NCI-H1436 treated with DMSO at 0.1 percent for 48 hours (cell line): ENCODE results near the gene SIGLEC11.
"Not testable (repeated sequence)": the region's sequence is repeated elsewhere in the genome, so short reads cannot be mapped to it uniquely, and the experiment has no call there.

Source experiments
- DNase-seq: peaks from one replicate; lab custom pipeline; 2025; lab: John Stamatoyannopoulos, UW

Gene SIGLEC11

DNA sequence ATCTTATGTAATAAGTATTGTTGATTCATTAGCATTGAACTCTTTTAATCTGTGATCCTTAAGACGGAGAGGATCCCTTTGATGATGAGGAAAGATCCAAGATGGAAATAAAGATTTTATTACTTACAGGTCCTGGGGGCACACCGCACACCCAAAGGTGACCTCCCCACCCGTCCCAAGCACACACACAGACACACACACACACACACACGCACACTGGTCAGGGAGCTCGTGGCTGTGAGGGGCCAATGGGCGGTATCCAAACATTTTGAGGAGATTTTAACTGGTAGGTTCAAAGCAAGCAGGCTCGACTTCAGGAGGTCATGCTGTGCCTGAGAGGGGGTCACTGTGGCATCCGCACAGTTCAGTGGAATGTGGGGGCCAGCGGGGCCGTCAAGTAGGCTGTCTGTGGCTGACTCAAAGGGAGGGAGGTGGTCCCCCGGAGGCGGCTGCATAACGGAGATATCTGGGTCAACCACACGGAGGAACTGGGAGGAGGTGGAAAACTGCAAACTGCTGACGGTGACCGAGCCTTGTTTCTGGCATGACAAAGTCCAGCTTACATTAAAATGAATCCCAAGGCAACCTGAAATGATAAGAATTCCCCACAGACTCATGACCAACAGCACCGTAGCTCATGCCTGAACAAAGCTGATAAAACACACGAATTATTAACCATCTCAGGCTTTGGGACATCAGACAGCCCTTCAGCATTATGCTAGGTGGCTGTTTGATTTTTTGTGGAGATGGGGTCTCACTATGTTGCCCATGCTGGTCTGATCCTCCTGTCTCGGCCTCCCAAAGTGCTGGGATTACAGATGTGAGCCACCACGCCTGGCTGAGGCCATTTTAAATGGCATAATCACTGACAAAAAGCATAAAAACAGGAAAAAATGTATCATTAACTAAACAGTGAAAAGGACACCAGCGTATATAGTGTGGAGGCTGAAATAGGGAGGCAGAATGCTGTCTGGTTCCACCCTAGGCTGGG lies 20.9 kb upstream of the SIGLEC11 start:
- no peak for DNase-seq

DNA sequence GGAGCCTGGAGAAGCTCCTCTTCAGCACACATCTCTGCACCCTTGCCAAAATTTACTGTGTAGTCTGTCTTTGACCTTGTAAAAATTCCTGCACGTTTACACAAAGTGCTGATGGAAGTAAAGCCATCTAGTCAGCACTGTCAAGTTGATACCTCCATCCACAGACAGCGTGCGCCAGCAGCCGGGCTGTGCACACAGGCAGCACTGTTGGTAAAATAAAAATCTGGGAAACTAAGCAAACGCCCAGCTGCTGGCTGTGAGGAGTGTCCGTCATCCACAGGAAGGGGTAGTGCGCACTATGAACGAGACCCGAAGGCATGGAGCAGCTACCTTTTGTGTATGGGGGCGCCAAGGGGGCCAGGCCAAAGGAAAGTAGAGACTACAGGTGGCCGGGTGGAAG lies 17.4 kb upstream of the SIGLEC11 start:
- no peak for DNase-seq

DNA sequence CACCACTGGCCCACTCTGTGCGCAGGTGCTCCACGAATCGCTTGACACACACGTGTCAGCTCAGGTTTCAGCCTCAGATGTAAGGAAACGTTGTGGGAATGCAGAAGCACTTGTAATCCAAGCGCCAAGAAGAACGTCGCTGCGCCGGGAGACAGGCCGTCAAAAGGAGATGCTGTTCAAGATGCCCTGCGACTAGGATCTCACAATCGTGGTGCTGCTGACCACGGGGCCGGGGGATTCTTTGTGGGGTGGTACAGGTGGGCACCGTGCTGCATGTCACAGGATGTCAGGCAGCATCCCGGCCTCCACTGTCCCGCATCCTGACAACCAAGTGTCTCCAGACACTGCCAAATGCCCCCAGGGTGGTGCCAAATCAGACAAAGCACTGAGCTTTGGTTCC lies 16.9 kb upstream of the SIGLEC11 start:
- DNase-seq: no peak

DNA sequence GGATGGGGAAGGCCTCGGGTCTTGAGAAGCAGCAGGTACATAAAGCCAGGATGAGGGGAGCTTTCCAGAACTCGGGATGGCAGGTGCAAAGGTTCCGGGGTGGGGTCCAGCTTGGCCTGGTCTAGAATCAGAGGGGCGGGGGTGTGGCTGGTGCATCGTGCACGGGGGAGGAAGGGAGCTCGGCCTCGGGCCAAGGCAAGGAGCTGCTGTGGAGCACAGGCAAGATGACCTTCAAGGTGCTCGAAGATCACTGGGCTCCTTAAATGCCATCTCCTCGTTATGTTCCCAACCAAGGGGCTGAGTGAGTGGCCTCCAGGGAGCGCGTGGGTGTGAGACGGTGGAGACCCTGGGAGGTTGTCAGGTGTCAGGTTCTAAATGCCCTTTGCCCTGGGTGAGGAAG lies 16.1 kb upstream of the SIGLEC11 start:
- no peak for DNase-seq

DNA sequence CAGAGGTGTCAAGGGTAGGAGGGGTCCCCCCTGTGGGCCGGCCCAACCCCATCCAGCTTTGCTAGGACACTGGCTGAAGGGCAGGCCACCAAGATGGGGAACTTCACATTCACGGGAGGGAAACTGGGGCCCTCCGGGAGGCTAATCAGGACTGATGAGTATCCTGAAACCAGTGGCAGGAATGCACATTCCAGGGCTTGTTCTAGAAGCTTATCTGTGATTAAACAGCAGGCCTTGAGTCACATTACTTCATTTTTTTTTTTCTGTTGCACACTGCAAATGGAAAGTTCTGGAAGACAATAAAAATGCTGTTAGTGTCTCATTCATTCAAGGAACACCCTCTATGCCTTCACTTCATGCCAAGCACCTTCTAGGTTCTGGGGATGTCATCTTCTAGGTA lies 15.5 kb upstream of the SIGLEC11 start:
- no peak for DNase-seq

DNA sequence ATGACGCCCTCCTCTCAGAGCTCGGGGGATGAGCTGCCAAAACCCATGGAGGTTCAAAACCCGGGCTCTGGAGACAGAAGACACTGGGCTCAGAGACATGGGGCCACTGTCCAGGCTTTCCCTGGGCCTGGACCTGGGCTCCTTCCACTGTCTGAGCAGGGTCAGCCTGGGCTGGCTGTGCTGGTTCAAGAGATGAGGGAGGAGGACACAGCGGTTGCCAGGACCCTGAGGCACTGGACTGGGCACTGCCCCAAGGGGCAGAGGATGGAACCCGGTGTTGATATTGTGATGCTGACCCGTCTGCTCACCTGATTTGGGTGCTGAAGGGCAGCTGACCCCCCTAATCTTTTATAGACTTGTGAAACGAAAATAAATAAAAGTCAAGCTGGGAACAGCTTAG lies 14.1 kb upstream of the SIGLEC11 start:
- no peak for DNase-seq

DNA sequence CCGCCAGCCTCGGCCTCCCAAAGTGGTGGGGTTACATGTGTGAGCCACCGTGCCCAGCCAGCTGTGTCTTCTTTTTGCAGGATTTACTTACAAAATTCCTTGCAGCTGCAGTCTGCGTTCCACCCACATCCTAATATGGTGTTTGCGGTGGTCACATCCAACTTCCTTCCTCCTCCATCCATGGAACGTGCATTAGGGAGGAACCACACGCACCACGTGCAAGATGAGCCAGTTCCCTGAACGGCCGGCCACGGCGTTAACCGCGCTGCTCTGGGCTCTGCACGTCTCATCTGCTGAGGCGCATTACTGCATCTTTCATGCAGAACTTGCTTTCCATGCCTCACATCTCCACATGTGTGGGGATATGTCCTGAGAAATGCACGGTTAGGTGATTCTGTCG lies 13.0 kb upstream of the SIGLEC11 start:
- DNase-seq: no peak

DNA sequence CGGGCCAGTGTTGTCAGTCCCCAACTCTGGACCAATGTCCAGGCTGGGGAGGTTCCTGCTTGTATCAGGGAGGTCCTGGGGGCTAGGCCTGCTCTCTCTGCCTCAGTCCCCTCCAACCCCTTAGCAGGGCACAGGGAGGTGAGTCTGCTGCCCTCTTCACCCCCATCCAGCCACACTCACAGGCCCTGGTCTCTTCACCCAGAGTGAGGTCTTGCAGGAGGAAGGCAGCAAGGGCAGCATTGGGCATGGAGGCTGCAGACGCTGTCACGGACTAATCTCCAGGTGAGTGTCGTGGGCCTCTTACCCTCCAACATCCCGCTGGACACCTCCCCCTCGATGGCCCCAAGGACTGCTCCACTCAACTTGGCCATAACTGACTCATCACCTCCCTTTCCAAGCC lies 11.9 kb upstream of the SIGLEC11 start:
- DNase-seq: no peak

DNA sequence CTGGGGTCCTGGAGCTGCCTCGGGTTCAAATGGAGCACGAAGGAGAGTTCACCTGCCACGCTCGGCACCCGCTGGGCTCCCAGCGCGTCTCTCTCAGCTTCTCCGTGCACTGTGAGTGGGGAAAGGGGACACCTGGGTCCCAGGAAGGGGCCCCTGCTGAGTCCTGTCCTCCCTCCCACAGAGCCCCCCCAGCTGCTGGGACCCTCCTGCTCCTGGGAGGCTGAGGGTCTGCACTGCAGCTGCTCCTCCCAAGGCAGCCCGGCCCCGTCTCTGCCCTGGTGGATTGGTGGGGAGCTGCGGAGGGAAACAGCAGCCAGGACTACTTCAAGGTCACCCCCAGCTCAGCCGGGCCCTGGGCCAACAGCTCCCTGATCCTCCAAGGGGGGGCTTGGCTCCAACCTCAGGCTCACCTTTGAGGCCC lies 11.0 kb upstream of the SIGLEC11 start:
- no peak for DNase-seq

DNA sequence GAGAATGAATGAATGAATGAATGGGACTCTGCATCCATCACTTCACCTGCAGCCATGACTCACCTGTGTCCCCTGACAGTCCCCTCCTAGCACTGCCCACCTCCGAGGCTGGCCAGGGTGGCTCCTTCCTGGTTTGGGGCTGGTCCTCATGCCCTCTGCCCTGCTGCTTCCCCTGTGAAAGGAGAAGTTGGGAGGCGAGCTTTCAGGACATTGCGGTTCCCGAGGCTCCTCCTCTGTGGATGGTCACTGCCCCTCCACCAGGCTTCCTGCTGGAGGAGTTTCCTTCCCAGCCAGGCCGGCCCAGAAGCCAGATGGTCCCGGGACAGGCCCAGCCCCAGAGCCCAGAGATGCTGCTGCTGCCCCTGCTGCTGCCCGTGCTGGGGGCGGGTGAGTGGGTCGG lies 8.4 kb upstream of the SIGLEC11 start:
- DNase-seq: not testable (repeated sequence)

DNA sequence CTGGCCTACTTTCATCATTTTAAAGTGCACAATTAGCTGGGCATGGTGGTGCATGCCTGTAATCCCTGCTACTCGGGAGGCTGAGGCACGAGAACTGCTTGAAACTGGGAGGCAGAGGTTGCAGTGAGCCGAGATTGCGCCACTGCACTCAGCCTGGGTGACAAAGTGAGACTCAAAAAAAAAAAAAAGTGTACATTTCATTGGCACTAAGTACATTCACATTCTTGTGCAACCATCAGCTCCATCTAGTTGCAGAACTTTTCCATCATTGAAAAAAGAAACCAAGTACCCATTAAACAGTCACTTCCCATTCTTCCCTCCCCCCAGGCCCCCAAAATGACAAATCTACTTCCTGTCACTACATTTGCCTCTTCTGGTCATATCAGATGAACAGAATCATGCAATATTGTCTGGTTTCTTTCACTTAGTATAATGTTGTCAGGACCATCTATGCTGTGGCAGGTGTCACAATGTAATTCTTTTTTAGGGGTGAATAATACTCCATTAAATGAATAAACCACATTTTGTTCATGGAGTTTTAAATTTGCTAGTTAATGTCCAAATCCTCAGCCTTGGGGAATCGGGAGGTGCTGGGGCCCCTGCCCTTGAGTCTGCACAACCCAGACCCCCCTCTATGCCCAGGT lies 7.4 kb upstream of the SIGLEC11 start:
- no peak for DNase-seq

DNA sequence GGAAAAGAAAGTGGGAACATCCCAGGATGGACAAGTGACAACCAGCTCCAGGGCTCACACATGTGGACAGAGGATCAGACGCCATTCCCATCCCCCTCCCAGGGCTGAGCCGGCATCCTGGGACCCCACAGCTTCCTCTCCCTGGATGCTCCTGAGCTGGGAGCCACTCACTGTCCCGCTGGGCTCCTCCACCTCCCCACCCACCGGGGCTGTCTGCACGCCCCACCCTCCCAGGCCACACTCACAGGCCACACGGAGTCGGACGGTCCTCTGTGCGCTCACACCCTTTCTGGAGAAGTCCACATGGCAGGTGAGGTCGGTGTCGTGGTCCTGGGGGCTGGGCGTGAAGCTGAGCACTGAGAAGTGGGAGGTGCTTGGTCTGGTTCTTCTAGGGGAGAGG lies 1.1 kb downstream of the SIGLEC11 start:
- DNase-seq: not testable (repeated sequence)

DNA sequence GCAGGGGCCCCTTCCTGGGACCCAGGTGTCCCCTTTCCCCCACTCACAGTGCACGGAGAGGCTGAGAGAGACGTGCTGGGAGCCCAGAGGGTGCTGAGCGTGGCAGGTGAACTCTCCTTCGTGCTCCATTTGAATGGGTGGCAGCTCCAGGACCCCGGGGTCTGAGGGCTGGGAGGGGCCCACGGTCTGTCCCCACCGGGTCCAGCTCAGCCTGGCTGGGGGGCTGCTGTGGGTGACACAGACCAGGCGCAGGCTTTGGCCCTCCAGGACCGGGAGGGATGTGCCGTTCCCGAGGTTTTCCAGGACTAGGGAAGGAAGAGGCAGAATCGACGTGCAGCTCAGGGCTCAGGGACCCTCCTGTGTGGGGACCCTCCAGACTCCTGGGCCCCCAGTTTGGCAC lies 2.4 kb downstream of the SIGLEC11 start:
- not testable (repeated sequence) for DNase-seq

DNA sequence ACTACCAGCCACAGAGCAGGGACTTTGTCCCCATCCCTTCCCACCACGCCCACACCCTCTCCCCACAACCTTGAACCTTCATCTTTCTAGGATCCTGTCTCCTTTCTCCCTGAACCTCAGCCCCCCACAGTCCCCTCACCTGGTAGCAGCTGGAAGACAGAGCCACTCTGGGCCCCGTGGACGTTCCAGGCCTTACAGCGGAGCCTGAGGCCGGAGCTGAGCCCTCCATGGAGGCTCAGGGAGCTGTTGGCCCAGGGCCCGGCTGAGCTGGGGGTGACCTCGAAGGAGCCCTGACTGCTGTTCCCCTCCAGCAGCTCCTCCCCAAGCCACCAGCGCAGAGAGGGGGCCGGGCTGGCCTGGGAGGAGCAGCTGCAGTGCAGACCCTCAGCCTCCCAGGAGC lies 2.8 kb downstream of the SIGLEC11 start:
- DNase-seq: not testable (repeated sequence)

DNA sequence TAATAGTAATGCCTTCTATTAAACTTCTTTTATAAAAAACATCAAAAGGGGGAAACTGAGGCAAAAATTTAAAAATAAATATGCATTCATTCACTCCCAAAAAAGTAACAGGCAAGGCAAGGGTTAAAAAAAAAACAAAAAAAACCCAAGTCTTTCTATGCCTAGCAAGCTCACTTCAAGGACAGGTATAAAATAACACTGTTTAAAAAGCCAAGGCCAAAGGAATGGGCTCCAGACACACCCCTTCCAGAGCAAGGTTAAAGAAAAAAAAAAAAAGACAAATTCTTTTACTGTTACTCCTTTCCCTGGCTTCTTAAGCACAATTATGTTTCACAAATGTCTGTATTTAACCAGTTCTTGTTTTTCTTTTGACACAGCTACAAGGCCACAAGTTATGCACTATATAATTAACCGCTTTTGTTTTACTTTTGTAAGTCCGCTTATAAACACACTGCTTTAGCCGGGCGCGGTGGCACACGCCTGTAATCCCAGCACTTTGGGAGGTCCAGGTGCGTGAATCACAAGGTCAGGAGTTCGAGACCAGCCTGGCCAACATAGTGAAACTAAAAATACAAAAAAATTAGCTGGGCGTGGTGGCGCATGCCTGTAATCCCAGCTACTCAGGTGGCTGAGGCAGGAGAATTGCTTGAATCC lies 3.6 kb downstream of the SIGLEC11 start:
- DNase-seq: no peak

DNA sequence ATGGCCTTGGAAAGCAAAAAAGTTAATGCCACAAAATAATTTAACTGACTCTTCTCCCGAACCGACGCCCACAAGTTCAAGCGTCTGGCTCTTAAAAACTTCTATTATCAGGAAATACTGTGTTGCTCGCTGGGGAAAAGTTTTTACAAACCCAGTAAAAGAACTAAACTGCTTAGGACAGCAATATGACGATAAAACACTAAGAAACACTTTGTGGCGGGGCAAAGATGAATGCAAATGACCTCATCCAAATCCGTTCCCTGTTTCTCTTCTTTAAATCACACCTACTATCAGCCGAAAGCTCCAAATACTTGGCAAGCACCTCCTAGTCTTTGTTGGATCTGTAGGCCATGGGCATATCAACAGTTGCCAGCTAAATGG lies 4.9 kb downstream of the SIGLEC11 start:
- no peak for DNase-seq

DNA sequence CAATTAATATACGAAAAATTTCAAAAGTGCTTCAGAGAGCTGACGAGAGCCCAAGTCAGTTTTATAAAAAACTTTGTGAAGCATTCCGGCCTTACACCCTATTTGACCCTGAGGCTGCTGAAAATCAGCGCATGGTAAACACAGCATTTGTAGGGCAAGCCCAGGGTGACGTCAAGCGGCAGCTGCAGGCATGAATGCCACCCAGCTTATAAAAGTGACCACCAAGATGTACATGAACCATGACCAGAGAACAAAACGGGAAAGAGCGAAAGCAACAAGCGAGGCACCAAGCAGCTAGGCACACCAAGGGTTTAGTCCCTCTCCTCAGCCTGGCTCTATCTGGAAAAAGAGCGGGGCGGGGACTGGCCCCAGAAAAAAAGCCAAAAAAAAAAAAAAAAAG lies 6.0 kb downstream of the SIGLEC11 start:
- no peak for DNase-seq

DNA sequence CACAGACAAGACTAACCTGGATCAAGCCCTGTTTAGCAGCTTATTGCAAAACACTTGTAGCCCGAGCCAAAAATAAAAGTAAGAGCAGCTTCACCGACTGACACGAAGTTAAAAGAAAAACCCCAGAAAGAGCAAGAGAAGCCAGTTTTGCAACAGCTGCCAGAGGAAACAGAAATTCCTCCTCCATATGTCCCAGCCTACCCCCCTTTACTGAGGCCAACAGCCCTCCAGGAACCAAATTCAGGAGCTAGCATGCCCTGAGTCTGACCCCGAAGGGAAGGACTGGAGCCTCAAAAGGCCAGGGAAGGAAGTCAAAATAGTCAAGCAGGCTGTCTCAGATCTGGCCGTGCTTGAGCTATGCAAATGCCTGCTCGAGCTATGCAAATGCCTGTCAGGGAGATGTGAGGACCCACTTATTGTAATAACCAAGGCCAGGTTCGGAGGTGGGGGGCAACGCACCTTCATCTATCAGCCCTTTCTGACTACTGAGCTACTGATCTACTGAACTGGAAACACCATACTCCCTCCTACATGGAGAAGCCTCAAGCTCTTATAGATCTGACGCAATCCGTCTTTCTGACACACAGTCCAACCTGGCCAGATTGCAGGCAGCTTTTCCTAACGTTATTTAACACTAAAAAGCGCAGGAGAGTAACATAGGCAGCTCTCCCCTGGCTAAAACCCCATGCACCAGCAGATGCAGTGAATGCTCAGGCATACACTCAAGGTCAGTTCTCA lies 6.7 kb downstream of the SIGLEC11 start:
- no peak for DNase-seq

DNA sequence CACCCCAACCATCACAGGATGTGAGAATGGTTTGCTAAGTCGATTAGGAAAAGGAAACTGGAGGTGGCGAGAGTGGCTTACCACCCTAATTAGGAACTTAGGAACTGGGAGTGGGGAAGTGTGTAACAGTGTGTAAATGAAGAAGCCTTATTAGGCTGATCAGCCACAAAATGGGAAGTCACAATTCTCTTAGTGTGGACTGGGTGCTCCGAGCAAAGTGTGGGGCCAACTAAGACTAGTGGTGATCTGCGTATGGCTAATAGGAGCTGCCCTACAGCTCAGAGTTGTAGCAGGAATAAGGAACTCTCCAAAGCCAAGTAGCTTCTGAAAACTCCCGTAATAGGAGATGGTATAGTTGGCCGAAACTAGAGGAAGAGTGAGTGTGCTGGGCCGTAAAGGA lies 7.6 kb downstream of the SIGLEC11 start:
- no peak for DNase-seq

DNA sequence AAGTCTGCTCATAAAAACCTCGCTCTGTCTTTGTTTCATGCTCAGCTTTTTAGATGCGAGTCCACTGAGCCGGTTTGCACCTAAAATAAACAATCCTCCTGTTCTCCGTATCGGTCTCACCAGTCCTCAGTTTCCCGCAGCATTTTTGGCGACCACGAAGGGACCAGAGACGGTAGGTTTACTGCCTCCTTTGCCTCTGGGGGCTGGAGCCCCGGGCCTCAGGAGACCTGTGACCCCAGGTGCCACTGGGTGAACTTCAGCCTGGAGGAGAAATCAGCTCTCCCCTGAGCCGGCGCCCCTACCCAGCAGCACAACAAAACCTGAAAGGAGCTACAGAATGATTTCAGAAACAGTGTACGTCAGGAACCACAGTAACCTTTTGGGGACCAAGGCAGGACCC lies 8.1 kb downstream of the SIGLEC11 start:
- no peak for DNase-seq

DNA sequence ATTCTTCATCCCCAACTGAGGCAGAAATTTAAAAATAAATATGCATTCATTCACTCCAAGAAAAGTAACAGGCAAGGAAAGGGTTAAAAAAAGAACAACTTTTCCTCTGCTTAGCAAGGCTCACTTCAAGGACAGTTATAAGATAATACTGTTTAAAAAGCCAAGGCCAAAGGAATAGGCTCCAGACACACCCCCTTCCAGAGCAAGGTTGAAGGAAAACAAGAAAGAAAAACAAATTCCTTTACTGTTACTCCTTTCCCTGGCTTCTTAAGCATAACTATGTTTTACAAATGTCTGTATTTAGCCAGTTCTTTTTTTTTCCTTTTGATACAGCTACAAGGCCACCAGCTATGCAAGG lies 8.5 kb downstream of the SIGLEC11 start:
- no peak for DNase-seq

DNA sequence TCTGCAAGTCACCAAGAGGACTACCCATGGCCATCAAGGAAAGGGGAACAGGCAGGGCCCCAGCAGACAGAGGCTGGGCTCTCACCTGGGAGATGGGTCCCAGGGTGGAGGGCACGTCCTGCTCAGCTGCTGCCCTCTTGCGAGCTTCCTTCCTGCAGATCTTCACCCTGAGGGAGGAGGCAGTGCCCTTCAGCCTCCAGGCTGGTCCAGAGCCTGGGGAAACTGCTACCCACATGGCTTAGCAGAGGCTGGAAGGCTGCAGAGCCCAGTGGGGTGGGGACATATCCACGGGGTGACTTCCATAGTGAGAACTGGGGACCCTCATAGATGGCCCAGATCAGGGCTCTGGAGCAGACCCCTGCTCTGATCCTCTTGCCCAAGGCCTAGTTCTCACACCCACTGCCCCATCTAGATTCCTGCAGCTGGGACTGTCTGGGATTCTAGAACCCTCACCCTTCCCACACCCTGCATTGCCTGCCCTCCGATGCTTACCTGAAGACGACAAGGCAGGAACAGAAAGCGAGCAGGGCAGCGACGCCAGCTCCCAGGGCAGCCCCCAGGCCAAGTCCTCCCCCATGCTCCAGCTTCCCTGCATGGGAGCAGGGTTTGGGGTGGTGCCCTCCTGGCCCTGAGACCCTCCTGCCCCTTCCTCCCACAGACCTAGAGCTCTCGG lies 9.0 kb downstream of the SIGLEC11 start:
- DNase-seq: no peak
